K562 (cell line): ENCODE measurements around the gene WASHC4. TPM values are rescaled to one million over a fixed set of nuclear protein-coding genes. Genes with fewer than 3 reads are reported as not detected.

ENCODE experiments used
- ATAC-seq: fragments of 200-7000 bp; cut with Tn5 transposase; 3 replicates; pipeline ENCODE4 v1.9.1; 2020; ENCODE audit warnings: moderate library complexity
- BruUV-seq: library from RNA; stranded (reverse); fragments of 400-500 nt; replicated peaks from 2 replicates; lab custom pipeline; 2021; lab: Mats Ljungman, UMichigan
- CTCF ChIA-PET: fragments of 300-600 bp; formaldehyde crosslinking; extraction: SDS; loops from one replicate; lab custom pipeline; 2021; ENCODE audit warnings: low intra/inter-chr PET ratio; lab: Yijun Ruan, JAX
- POLR2A ChIA-PET: fragments of 300-600, 350-650 bp; sonication (Branson Sonifier 250); formaldehyde crosslinking; extraction: SDS; loops from one replicate; lab custom pipeline; 2021; ENCODE audit warnings: antibody characterized with exemption, inconsistent platforms; lab: Yijun Ruan, JAX
- DNase-seq, 4 experiments: peaks; one replicate each; pipeline versions ENCODE4 v3.0.0 to v3.0.0-alpha.2; 2011 to 2018; ENCODE audit warnings: low spot score in 3 of 4, mixed read lengths in 3 of 4; ENCODE audit errors: extremely low read depth in 1 of 4
- FAIRE-seq: peaks from 2 replicates; lab custom pipeline; 2011; peaks lifted over from hg19 to GRCh38; lab: Jason Lieb, UNC
- H2AFZ ChIP-seq: 2 replicates; pipeline ENCODE4 v1.6.0; 2011; ENCODE audit warnings: low read depth, low read length, control low read depth, inconsistent platforms
- H3K27ac ChIP-seq: fragments of 200-600 bp; 3 replicates; pipeline ENCODE4 v1.8.0; 2011; ENCODE audit warnings: low read depth, mild to moderate bottlenecking, control low read depth, inconsistent platforms, low read length, moderate library complexity, mixed read lengths; ENCODE audit errors: extremely low read depth
- H3K27me3 ChIP-seq, 2 experiments: fragments of 300-600 bp in 1 of 2; 2 replicates in 1 of 2; 3 replicates in 1 of 2; pipeline versions ENCODE4 v1.6.0 to v1.8.0; 2011; ENCODE audit warnings: inconsistent platforms in 2 of 2, low read length in 2 of 2, mild to moderate bottlenecking in 1 of 2, mixed read lengths in 1 of 2, moderate library complexity in 1 of 2; ENCODE audit not compliant: control insufficient read depth in 2 of 2, insufficient read depth in 2 of 2
- H3K36me3 ChIP-seq: fragments of 300-600 bp; 3 replicates; pipeline ENCODE4 v1.8.0; 2011; ENCODE audit warnings: mild to moderate bottlenecking, low read length, inconsistent platforms; ENCODE audit not compliant: control insufficient read depth, insufficient read depth
- H3K4me1 ChIP-seq, 2 experiments: fragments of 200-600 bp in 1 of 2; replicated peaks in 1 of 2; 2 replicates in 1 of 2; 3 replicates in 1 of 2; pipeline versions ENCODE4 v1.5.1 to v1.8.0; 2011; ENCODE audit warnings: inconsistent platforms in 2 of 2, low read length in 2 of 2, mild to moderate bottlenecking in 1 of 2, mixed read lengths in 1 of 2, moderate library complexity in 1 of 2; ENCODE audit not compliant: control insufficient read depth in 2 of 2, insufficient read depth in 2 of 2
- H3K4me2 ChIP-seq: 2 replicates; pipeline ENCODE4 v1.6.1; 2011; ENCODE audit warnings: low read length, control low read depth, inconsistent platforms, mixed read lengths; ENCODE audit not compliant: insufficient read depth
- H3K4me3 ChIP-seq: fragments of 200-600 bp; sonication (generic), shearing (Covaris generic); 2 replicates; pipeline ENCODE4 v1.5.1; 2016; ENCODE audit warnings: control low read depth, inconsistent platforms
- H3K79me2 ChIP-seq: fragments of 200-600 bp; 3 replicates; pipeline ENCODE4 v1.8.0; 2011; ENCODE audit warnings: low read length, inconsistent platforms; ENCODE audit not compliant: control insufficient read depth, insufficient read depth
- H3K9ac ChIP-seq, 2 experiments: 2 replicates each; pipeline versions ENCODE4 v1.6.0 to v1.6.1; 2011; ENCODE audit warnings: low read depth in 2 of 2, low read length in 2 of 2, control low read depth in 1 of 2, inconsistent platforms in 1 of 2, mild to moderate bottlenecking in 1 of 2, mixed read lengths in 1 of 2; ENCODE audit not compliant: insufficient read depth in 1 of 2
- H3K9me1 ChIP-seq: one replicate; pipeline ENCODE4 v1.6.0; 2011; ENCODE audit warnings: inconsistent platforms, mild to moderate bottlenecking, low read length, moderate library complexity; ENCODE audit not compliant: control insufficient read depth, insufficient read depth
- H3K9me3 ChIP-seq: replicated peaks from 2 replicates; pipeline ENCODE4 v1.5.1; 2011; ENCODE audit warnings: low read depth, low read length, inconsistent platforms; ENCODE audit not compliant: control insufficient read depth, insufficient read depth
- H4K20me1 ChIP-seq: replicated peaks from 2 replicates; pipeline ENCODE4 v1.6.1; 2011; ENCODE audit warnings: low read length, inconsistent platforms, mixed read lengths; ENCODE audit not compliant: control insufficient read depth, insufficient read depth
- HMG20A ChIP-seq: fragments of 450-650 bp; formaldehyde crosslinking; conservative IDR thresholded peaks from 2 replicates; pipeline ENCODE4 v1.4.0; 2020; ENCODE audit warnings: mild to moderate bottlenecking, mixed read lengths
- NFRKB ChIP-seq: fragments of 450-650 bp; IDR thresholded peaks from 2 replicates; pipeline ENCODE4 v1.6.1; 2016; ENCODE audit warnings: low read depth
- SAFB2 ChIP-seq: fragments of 200-400 bp; formaldehyde crosslinking; IDR thresholded peaks from 2 replicates; pipeline ENCODE4 v1.6.1; 2018; ENCODE audit warnings: borderline replicate concordance, low read length, low read depth, moderate library complexity; ENCODE audit not compliant: severe bottlenecking
- ZNF699 ChIP-seq: fragments of 250-450 bp; sonication (Bioruptor Pico); IDR thresholded peaks from 2 replicates; pipeline ENCODE4 v1.8.0; 2021; ENCODE audit warnings: mild to moderate bottlenecking, moderate library complexity; ENCODE audit not compliant: insufficient replicate concordance
- WGBS: fragments of 100-300 bp; shearing (Covaris generic); methylation state at CpG from one replicate; pipeline ENCODE4 v1.1.6; 2016; ENCODE audit warnings: low coverage, mixed read lengths; ENCODE audit not compliant: insufficient coverage; ENCODE audit errors: missing lambda C conversion rate; 5-methylcytosine and 5-hydroxymethylcytosine counted together
- in situ Hi-C: fragments of 300-500 bp; cut with MboI; formaldehyde crosslinking; loops from 4 replicates; pipeline ENCODE4 v1.15.0; 2018; ENCODE audit warnings: inconsistent platforms, mixed read lengths
- intact Hi-C: fragments of 100-400 bp; cut with micrococcal nuclease; formaldehyde crosslinking; loops from 2 replicates; pipeline ENCODE4 v1.14.2; 2022
- polyA plus RNA-seq, 8 experiments: library from polyadenylated mRNA; depleted of rRNA in 4 of 8; stranded (reverse) in 5 of 8; unstranded in 3 of 8; fragments of >200 nt; fragmentation: Nextera tagmentation in 2 of 8; fragmentation: Illumina TruSeq in 1 of 8; extraction: Ambion mirVana in 2 of 8; extraction: Trizol in 1 of 8; gene quantifications; 2 replicates each; pipeline versions ENCODE4 v1.2.1 to v1.2.3, GENCODE V29; 2011 to 2014; ENCODE audit warnings: inconsistent platforms in 1 of 8, missing spikeins in 1 of 8
- total RNA-seq, 7 experiments: library from RNA; depleted of rRNA in 6 of 7; stranded (reverse); fragments of >200 nt in 6 of 7; fragmentation: Illumina TruSeq in 2 of 7; extraction: Trizol in 2 of 7; gene quantifications; 2 replicates each; pipeline versions ENCODE4 v1.2.1 to v1.2.3, GENCODE V29; 2011 to 2021; ENCODE audit warnings: low replicate concordance in 1 of 7
- TF ChIP-seq, protein P1 (sequence below): fragments of 450-650 bp; formaldehyde crosslinking; conservative IDR thresholded peaks from 2 replicates; pipeline ENCODE4 v1.4.0; 2022; ENCODE audit warnings: mild to moderate bottlenecking, missing genetic modification characterization

The WASHC4 gene
- total and polyA plus RNA-seq, 9 of the 15 experiments (the other 6 are each of a cell fraction or from before 2014, with no cell fraction given), result 12.5 to 38.5 (median 21.3) TPM

DNA sequence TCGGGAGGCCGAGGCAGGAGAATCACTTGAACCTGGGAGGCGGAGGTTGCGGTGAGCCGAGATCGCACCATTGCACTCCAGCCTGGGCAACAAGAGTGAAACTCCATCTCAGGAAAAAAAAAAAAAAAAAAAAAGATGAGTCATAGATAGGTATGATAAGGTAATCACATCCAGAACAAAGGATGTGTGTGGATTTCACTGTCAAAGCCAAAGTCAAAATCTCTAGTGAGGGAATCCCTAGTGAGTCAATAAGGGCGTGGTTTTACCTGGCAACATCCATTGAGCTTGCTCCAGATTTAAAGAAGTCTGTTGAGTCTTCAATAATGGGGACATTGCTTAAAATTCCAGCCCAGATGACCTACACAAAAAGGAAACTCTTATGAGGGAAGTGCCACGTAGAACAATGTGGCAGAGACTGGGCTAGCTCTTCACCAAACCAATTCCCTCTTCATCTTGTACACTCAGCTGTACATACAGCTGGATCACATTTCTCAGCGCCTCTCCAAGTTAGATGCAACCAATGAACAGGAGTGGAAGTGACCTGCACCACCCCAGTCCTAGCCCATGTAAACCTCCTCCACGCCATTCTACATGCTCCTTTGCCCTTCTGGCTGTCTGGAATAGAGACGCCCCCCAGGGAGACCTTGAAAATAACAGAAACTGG, 46.7 kb upstream of the WASHC4 start (continued):
- TF ChIP-seq NFRKB, result no peak

DNA sequence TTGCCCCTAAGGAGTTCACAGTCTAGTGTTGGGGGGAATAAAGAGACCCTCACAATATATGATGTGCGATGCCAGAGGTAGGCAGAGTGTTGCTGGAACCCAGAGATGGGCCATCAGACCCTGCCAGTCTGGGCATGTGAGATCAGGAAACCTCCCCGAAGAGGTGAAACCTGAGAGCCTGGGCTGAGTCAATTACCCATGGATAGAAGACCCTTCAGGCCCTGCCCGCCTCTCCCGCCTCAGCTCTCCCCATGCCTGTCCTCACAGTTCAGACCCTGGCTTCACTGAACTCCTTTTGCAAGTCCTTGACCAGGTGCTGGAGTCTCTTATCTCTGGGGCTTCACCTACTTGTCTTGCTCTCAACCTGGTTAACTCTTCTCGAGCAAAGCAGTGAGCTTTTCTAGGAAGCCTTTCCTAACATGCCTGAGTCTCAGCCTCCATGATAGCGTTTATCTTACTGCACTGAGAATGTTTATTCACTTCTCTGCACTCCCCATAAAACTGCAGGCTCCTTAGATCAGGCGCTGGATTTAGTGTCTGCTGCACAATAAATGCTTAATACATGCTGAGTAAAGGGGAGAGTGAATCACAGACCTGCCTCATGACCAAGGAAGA, 42.9 kb upstream of the WASHC4 start:
- FAIRE-seq (no peak), ATAC-seq (no peak; the same call in 2 of the 3 replicates), DNase-seq (no peak)
- H3K79me2 ChIP-seq, result no peaks in the 10 kb centered on the region
- H3K27ac ChIP-seq, result no peak overlapping the region
- H3K4me1 ChIP-seq, result no peaks in the 10 kb centered on the region
- in situ Hi-C loops (loop anchor here (25.0 kb wide), 1 partner anchor 852 kb away; the partner anchor contains the start of gene TXNRD1), intact Hi-C loops (no loop called here)
- BruUV-seq, result no TSS peak
- H3K27me3 ChIP-seq, result no peaks in the 10 kb centered on the region; a peak in 1 of 5 replicates
- H3K4me2 ChIP-seq, result no peak overlapping the region
- H3K9me1 ChIP-seq, result no peaks in the 10 kb centered on the region
- 39% methylated on average over 7 of the region's 7 CpGs for WGBS
- H2AFZ ChIP-seq, result no peak overlapping the region
- no peaks in the 10 kb centered on the region for H3K9me3 ChIP-seq
- no peak overlapping the region for H3K9ac ChIP-seq
- CTCF ChIA-PET, result no interaction called here
- H4K20me1 ChIP-seq, result no peaks in the 10 kb centered on the region
- POLR2A ChIA-PET, result no interaction called here
- no peaks in the 10 kb centered on the region; the same call in 2 of the 3 replicates for H3K36me3 ChIP-seq
- TF ChIP-seq HMG20A (CRISPR knock-in tag) (no peak), SAFB2 (no peak), ZNF699 (no peak)
- TF ChIP-seq, protein P1, sequence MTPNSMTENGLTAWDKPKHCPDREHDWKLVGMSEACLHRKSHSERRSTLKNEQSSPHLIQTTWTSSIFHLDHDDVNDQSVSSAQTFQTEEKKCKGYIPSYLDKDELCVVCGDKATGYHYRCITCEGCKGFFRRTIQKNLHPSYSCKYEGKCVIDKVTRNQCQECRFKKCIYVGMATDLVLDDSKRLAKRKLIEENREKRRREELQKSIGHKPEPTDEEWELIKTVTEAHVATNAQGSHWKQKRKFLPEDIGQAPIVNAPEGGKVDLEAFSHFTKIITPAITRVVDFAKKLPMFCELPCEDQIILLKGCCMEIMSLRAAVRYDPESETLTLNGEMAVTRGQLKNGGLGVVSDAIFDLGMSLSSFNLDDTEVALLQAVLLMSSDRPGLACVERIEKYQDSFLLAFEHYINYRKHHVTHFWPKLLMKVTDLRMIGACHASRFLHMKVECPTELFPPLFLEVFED (CRISPR knock-in tag), result no peak
- H3K4me3 ChIP-seq, result no peak overlapping the region
